Measurements from ENCODE around the gene RMC1.

Gene RMC1
- 59.7 to 65.0 (median 63.9) reads per million in 3 donors for total RNA-seq

GRCh38 chr18:23503038-23503962 is at the start of gene RMC1:
Gene RMC1, plus strand, starts transcription at chr18:23503511. Its CDS starts 108 bp downstream, at chr18:23503619.
- no peaks in the 10 kb centered on the region for H3K9me3 ChIP-seq (ENCODE audit: control insufficient read depth, low read length)
- peak within 1 kb of the TSS; percentile 91 for H3K27ac ChIP-seq (ENCODE audit: insufficient read depth, low read length, poor library complexity, severe bottlenecking)
- H3K36me3 ChIP-seq (ENCODE audit: control insufficient read depth, insufficient read depth, low read length), result peaks cover 13% of the 10 kb centered on the region
- H3K4me1 ChIP-seq (ENCODE audit: control insufficient read depth, insufficient read depth, low read length, poor library complexity, severe bottlenecking), result peaks cover 23% of the 10 kb centered on the region
- peak within 1 kb of the TSS; percentile 77 for H3K4me3 ChIP-seq (ENCODE audit: insufficient read depth, low read depth, low read length, poor library complexity, severe bottlenecking)
- peak; percentile 94 to 95 (median 95) for DNase-seq
- no peaks in the 10 kb centered on the region for H3K27me3 ChIP-seq (replicated peaks; ENCODE audit: control insufficient read depth, insufficient read depth, low read length, poor library complexity, severe bottlenecking)

DNA sequence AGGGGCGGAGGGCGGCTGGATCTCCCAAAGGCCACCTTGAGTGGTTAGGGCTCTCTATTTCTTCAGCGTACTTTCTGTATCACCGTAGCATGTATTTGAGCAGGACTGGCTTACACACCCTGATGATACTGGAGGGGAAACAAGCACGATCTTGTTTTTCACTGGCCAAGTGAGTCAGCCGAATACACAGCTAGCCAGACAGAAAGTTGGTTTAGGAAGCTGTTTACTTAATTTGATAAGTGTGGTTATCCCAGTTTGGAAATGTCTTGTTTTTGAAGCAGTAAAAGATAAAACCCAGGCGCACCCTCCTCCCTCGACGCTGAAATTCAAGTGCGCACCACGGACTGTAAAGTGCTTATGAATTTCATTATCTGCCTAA is 49.6 kb upstream of the RMC1 start:
- peaks cover 20% of the 10 kb centered on the region for H3K4me1 ChIP-seq (ENCODE audit: control insufficient read depth, insufficient read depth, low read length, poor library complexity, severe bottlenecking)
- peak overlapping the region; percentile 97 for H3K4me3 ChIP-seq (ENCODE audit: insufficient read depth, low read depth, low read length, poor library complexity, severe bottlenecking)
- no peak for DNase-seq

GRCh38 chr18:23456835-23457234 is 46.5 kb upstream of the RMC1 start:
- Histone ChIP-seq H3K27ac (ENCODE audit: insufficient read depth, low read length, poor library complexity, severe bottlenecking) (no peak overlapping the region), H3K4me1 (ENCODE audit: control insufficient read depth, insufficient read depth, low read length, poor library complexity, severe bottlenecking) (peaks cover 26% of the 10 kb centered on the region)

More for the DNA sequence above, 49.6 kb upstream of the RMC1 start:
- Histone ChIP-seq H3K36me3 (ENCODE audit: control insufficient read depth, insufficient read depth, low read length) (no peaks in the 10 kb centered on the region), H3K27ac (ENCODE audit: insufficient read depth, low read length, poor library complexity, severe bottlenecking) (peak overlapping the region; percentile 75), H3K9me3 (ENCODE audit: control insufficient read depth, low read length) (no peaks in the 10 kb centered on the region), H3K27me3 (replicated peaks; ENCODE audit: control insufficient read depth, insufficient read depth, low read length, poor library complexity, severe bottlenecking) (no peaks in the 10 kb centered on the region)

GRCh38 chr18:23458830-23459529 is 44.3 kb upstream of the RMC1 start:
- Histone ChIP-seq H3K9me3 (ENCODE audit: control insufficient read depth, low read length) (no peaks in the 10 kb centered on the region), H3K27ac (ENCODE audit: insufficient read depth, low read length, poor library complexity, severe bottlenecking) (no peak overlapping the region)

More at GRCh38 chr18:23456835-23457234, 46.5 kb upstream of the RMC1 start:
- Histone ChIP-seq H3K4me3 (ENCODE audit: insufficient read depth, low read depth, low read length, poor library complexity, severe bottlenecking) (no peak overlapping the region), H3K9me3 (ENCODE audit: control insufficient read depth, low read length) (no peaks in the 10 kb centered on the region), H3K27me3 (replicated peaks; ENCODE audit: control insufficient read depth, insufficient read depth, low read length, poor library complexity, severe bottlenecking) (no peaks in the 10 kb centered on the region), H3K36me3 (ENCODE audit: control insufficient read depth, insufficient read depth, low read length) (no peaks in the 10 kb centered on the region)
- DNase-seq, result no peak

GRCh38 chr18:23459530-23459921 is 43.8 kb upstream of the RMC1 start:
- no peak overlapping the region for H3K27ac ChIP-seq (ENCODE audit: insufficient read depth, low read length, poor library complexity, severe bottlenecking)
- peaks cover 22% of the 10 kb centered on the region for H3K36me3 ChIP-seq (ENCODE audit: control insufficient read depth, insufficient read depth, low read length)
- no peak for DNase-seq
- H3K4me1 ChIP-seq (ENCODE audit: control insufficient read depth, insufficient read depth, low read length, poor library complexity, severe bottlenecking), result peaks cover 20% of the 10 kb centered on the region
- H3K9me3 ChIP-seq (ENCODE audit: control insufficient read depth, low read length), result no peaks in the 10 kb centered on the region
- no peaks in the 10 kb centered on the region for H3K27me3 ChIP-seq (replicated peaks; ENCODE audit: control insufficient read depth, insufficient read depth, low read length, poor library complexity, severe bottlenecking)
- no peak overlapping the region for H3K4me3 ChIP-seq (ENCODE audit: insufficient read depth, low read depth, low read length, poor library complexity, severe bottlenecking)

More at GRCh38 chr18:23458830-23459529, 44.3 kb upstream of the RMC1 start:
- Histone ChIP-seq H3K27me3 (replicated peaks; ENCODE audit: control insufficient read depth, insufficient read depth, low read length, poor library complexity, severe bottlenecking) (no peaks in the 10 kb centered on the region), H3K36me3 (ENCODE audit: control insufficient read depth, insufficient read depth, low read length) (peaks cover 17% of the 10 kb centered on the region), H3K4me1 (ENCODE audit: control insufficient read depth, insufficient read depth, low read length, poor library complexity, severe bottlenecking) (peaks cover 26% of the 10 kb centered on the region), H3K4me3 (ENCODE audit: insufficient read depth, low read depth, low read length, poor library complexity, severe bottlenecking) (no peak overlapping the region)
- DNase-seq, result no peak

DNA sequence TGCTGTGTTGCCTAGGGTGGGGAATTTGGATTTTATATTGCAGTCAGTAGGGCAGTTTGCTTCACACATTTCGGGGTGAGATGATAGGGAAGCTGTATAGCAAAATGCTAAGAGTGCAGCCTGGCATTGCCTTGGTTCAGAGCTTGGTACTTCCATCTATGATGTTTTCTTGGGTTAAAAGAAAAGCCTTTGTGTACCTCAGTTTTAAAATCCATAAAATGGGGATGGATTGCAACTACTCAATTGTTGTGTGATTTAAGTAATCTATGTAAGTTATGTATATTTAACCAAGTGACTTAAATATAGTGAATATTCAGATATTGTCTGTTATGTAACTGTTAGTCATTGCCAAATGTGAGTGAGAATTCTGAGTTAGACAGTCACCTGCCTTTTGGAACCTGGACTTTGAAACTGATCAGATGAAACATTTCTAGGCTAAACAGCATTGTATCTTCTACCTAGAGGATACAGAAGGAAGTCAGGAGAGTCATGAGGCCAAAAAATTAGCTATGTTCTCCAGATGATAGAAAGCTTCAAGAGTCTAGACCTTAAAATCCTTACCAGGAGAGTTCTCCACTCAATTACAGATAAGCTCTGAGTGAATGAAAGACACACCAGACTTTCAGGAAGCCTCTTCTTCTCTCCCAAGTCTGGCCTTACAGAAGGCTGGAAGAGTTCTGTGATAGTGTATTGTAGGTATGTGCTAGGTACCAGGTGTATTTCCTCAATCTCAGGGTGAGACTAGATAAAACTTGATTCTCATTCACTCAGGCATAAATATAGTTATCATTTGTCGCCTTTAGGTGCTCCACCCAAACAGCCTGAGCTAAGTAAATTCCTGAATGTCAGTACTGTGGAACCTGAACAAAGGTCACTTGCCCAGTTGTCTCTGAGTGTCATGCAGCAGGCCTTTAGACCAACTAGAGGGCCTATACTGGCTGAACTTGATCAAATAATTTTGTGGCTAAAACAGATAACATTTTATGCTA is 42.7 kb upstream of the RMC1 start:
- Histone ChIP-seq H3K9me3 (ENCODE audit: control insufficient read depth, low read length) (no peaks in the 10 kb centered on the region), H3K36me3 (ENCODE audit: control insufficient read depth, insufficient read depth, low read length) (peaks cover 25% of the 10 kb centered on the region), H3K27me3 (replicated peaks; ENCODE audit: control insufficient read depth, insufficient read depth, low read length, poor library complexity, severe bottlenecking) (no peaks in the 10 kb centered on the region), H3K4me1 (ENCODE audit: control insufficient read depth, insufficient read depth, low read length, poor library complexity, severe bottlenecking) (peaks cover 17% of the 10 kb centered on the region), H3K4me3 (ENCODE audit: insufficient read depth, low read depth, low read length, poor library complexity, severe bottlenecking) (no peak overlapping the region), H3K27ac (ENCODE audit: insufficient read depth, low read length, poor library complexity, severe bottlenecking) (no peak overlapping the region)
- no peak for DNase-seq

- DNase-seq, result no peak
- H3K4me1 ChIP-seq (ENCODE audit: control insufficient read depth, insufficient read depth, low read length, poor library complexity, severe bottlenecking), result peaks cover 13% of the 10 kb centered on the region
- H3K27ac ChIP-seq (ENCODE audit: insufficient read depth, low read length, poor library complexity, severe bottlenecking), result no peak overlapping the region
- H3K36me3 ChIP-seq (ENCODE audit: control insufficient read depth, insufficient read depth, low read length), result peaks cover 44% of the 10 kb centered on the region
- no peaks in the 10 kb centered on the region for H3K27me3 ChIP-seq (replicated peaks; ENCODE audit: control insufficient read depth, insufficient read depth, low read length, poor library complexity, severe bottlenecking)
- H3K9me3 ChIP-seq (ENCODE audit: control insufficient read depth, low read length), result no peaks in the 10 kb centered on the region
- H3K4me3 ChIP-seq (ENCODE audit: insufficient read depth, low read depth, low read length, poor library complexity, severe bottlenecking), result no peak overlapping the region
Measured at GRCh38 chr18:23462876-23463275, 40.4 kb upstream of the RMC1 start.

GRCh38 chr18:23468753-23469459 is 34.4 kb upstream of the RMC1 start:
- Histone ChIP-seq H3K27me3 (replicated peaks; ENCODE audit: control insufficient read depth, insufficient read depth, low read length, poor library complexity, severe bottlenecking) (no peaks in the 10 kb centered on the region), H3K4me1 (ENCODE audit: control insufficient read depth, insufficient read depth, low read length, poor library complexity, severe bottlenecking) (no peaks in the 10 kb centered on the region), H3K9me3 (ENCODE audit: control insufficient read depth, low read length) (no peaks in the 10 kb centered on the region), H3K27ac (ENCODE audit: insufficient read depth, low read length, poor library complexity, severe bottlenecking) (no peak overlapping the region), H3K4me3 (ENCODE audit: insufficient read depth, low read depth, low read length, poor library complexity, severe bottlenecking) (no peak overlapping the region), H3K36me3 (ENCODE audit: control insufficient read depth, insufficient read depth, low read length) (peaks cover 71% of the 10 kb centered on the region)
- no peak for DNase-seq

Measured in effector memory CD4-positive, alpha-beta T cell (primary cell).